KMS-11 (cell line): ENCODE data around the gene CBX8.

Source experiments
- H2AFZ ChIP-seq: fragments of 200-600 bp; sonication (generic); 2 replicates; pipeline ENCODE4 v1.6.1; 2016; ENCODE audit warnings: antibody characterized with exemption, mixed run types, low read depth
- H3K27ac ChIP-seq: fragments of 200-600 bp; sonication (generic); 2 replicates; pipeline ENCODE4 v1.6.1; 2016; ENCODE audit warnings: mild to moderate bottlenecking, mixed run types
- H3K27me3 ChIP-seq: fragments of 200-600 bp; sonication (generic); 2 replicates; pipeline ENCODE4 v1.6.1; 2017; ENCODE audit warnings: mild to moderate bottlenecking, low read depth, mixed run types, moderate library complexity; ENCODE audit not compliant: insufficient read depth
- H3K36me3 ChIP-seq: fragments of 200-600 bp; sonication (generic); 2 replicates; pipeline ENCODE4 v1.6.1; 2017; ENCODE audit warnings: mild to moderate bottlenecking, mixed run types; ENCODE audit not compliant: insufficient read depth
- H3K4me1 ChIP-seq: fragments of 200-600 bp; sonication (generic); 2 replicates; pipeline ENCODE4 v1.6.1; 2016; ENCODE audit warnings: mild to moderate bottlenecking, low read depth, mixed run types; ENCODE audit not compliant: poor library complexity, severe bottlenecking
- H3K4me2 ChIP-seq: fragments of 200-600 bp; sonication (generic); 2 replicates; pipeline ENCODE4 v1.7.0; 2016; ENCODE audit warnings: mild to moderate bottlenecking, mixed run types
- H3K4me3 ChIP-seq: fragments of 200-600 bp; sonication (generic); IDR thresholded peaks from 2 replicates; pipeline ENCODE4 v1.6.1; 2017; ENCODE audit warnings: low read depth, low read length, mixed read lengths; ENCODE audit not compliant: insufficient read depth
- H3K79me2 ChIP-seq: fragments of 200-600 bp; sonication (generic); 2 replicates; pipeline ENCODE4 v1.6.1; 2016; ENCODE audit warnings: low read depth, mixed run types; ENCODE audit not compliant: insufficient read depth
- H3K9ac ChIP-seq: fragments of 200-600 bp; sonication (generic); 2 replicates; pipeline ENCODE4 v1.6.1; 2016; ENCODE audit warnings: mild to moderate bottlenecking, mixed run types
- H4K20me1 ChIP-seq: fragments of 200-600 bp; sonication (generic); 2 replicates; pipeline ENCODE4 v1.6.1; 2016; ENCODE audit warnings: mild to moderate bottlenecking, mixed run types; ENCODE audit not compliant: insufficient read depth
- TF ChIP-seq, protein P1 (sequence below): fragments of 200-600 bp; sonication (generic); conservative IDR thresholded peaks from 2 replicates; pipeline ENCODE4 v1.6.1; 2017; ENCODE audit warnings: low read depth, mild to moderate bottlenecking, antibody characterized with exemption, low read length, moderate library complexity, mixed read lengths

The CBX8 gene

GRCh38 chr17:79840989-79841286 lies 44.1 kb upstream of the CBX8 start:
- Histone ChIP-seq H3K4me1 (peaks cover 40% of the 10 kb centered on the region), H3K9ac (no peak overlapping the region), H3K4me2 (no peak overlapping the region), H2AFZ (no peak overlapping the region), H3K4me3 (no peak overlapping the region), H4K20me1 (no peaks in the 10 kb centered on the region), H3K27ac (no peak overlapping the region), H3K27me3 (peaks cover 56% of the 10 kb centered on the region), H3K79me2 (peaks cover 18% of the 10 kb centered on the region), H3K36me3 (no peaks in the 10 kb centered on the region)
- TF ChIP-seq, protein P1, sequence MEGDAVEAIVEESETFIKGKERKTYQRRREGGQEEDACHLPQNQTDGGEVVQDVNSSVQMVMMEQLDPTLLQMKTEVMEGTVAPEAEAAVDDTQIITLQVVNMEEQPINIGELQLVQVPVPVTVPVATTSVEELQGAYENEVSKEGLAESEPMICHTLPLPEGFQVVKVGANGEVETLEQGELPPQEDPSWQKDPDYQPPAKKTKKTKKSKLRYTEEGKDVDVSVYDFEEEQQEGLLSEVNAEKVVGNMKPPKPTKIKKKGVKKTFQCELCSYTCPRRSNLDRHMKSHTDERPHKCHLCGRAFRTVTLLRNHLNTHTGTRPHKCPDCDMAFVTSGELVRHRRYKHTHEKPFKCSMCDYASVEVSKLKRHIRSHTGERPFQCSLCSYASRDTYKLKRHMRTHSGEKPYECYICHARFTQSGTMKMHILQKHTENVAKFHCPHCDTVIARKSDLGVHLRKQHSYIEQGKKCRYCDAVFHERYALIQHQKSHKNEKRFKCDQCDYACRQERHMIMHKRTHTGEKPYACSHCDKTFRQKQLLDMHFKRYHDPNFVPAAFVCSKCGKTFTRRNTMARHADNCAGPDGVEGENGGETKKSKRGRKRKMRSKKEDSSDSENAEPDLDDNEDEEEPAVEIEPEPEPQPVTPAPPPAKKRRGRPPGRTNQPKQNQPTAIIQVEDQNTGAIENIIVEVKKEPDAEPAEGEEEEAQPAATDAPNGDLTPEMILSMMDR = no peak

- Histone ChIP-seq H2AFZ (peak overlapping the region; percentile 60), H3K9ac (no peak overlapping the region; the same call in 1 of the 2 replicates), H3K4me3 (no peak overlapping the region), H3K36me3 (no peaks in the 10 kb centered on the region), H3K4me2 (peak overlapping the region; percentile 40), H3K27me3 (peaks cover 51% of the 10 kb centered on the region), H3K79me2 (peaks cover 21% of the 10 kb centered on the region), H3K27ac (no peak overlapping the region), H3K4me1 (peaks cover 45% of the 10 kb centered on the region), H4K20me1 (no peaks in the 10 kb centered on the region)
- TF ChIP-seq, protein P1 = no peak
Observed at GRCh38 chr17:79840269-79840988, 43.6 kb upstream of the CBX8 start.

DNA sequence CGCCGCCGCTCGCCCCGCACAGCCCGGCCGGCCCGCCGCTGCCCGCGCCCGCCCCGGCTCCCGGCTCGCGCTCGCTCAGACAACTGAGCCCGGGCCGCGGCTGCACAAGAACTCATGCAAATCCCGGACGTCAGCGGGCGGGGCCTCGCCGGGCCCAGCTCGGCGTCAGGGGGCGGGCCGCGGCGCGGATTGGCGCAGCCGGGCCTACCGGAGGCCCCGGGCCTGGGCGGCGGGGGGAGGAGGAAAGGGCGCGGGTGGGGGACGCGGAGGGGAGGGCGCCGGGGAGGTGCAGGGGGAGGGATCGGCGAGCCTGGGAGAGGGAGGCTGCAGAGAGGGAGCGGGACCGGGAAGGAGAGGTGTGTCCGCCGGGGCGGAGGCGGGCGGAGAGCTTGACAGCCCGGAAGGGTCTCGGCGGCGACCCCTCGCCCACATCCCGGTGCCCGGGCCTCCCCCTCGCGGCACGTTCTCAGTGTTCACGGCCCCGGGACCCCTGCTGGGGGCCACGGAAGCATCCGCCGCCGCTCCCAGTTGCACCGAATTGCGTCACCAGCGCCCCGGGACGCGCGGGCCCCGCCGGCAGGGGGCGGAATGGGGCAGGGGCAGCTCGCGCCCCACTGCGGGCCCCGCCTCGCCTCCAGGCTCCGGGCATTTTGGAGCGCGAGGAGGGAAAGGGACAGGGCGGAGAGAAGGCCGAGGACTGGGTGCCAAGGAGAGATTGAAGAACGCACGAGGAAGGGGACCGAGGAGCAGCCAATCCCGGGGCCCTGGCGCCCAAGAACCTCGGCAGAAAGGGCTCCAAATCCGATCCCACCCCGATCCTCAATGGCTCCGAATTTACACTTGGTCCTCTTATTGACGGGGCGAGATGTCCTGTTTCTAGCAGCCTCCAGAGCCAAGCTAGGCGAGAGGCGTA lies 42.7 kb upstream of the CBX8 start, which contains the start of gene CBX4:
Gene CBX4 (minus strand): TSS at position 85 of the 913 bp plus-strand sequence. CDS start 189 bp downstream, outside the sequence.
- no peaks in the 10 kb centered on the region for H4K20me1 ChIP-seq
- H3K9ac ChIP-seq = peak within 1 kb of the TSS; percentile 76
- peak within 1 kb of the TSS; percentile 60 for H2AFZ ChIP-seq
- no peaks in the 10 kb centered on the region for H3K36me3 ChIP-seq
- H3K79me2 ChIP-seq = peaks cover 29% of the 10 kb centered on the region
- H3K4me1 ChIP-seq = peaks cover 51% of the 10 kb centered on the region
- H3K4me3 ChIP-seq = peak within 1 kb of the TSS; percentile 61
- H3K4me2 ChIP-seq = peak within 1 kb of the TSS; percentile 93
- peak within 1 kb of the TSS; percentile 94 for H3K27ac ChIP-seq
- H3K27me3 ChIP-seq = peaks cover 46% of the 10 kb centered on the region
- TF ChIP-seq, protein P1 = peak; percentile 86

GRCh38 chr17:79838522-79839274 lies 41.8 kb upstream of the CBX8 start:
- Histone ChIP-seq H3K4me2 (peak overlapping the region; percentile 93), H3K27ac (peak overlapping the region; percentile 94), H3K9ac (peak overlapping the region; percentile 76), H3K79me2 (peaks cover 31% of the 10 kb centered on the region), H3K4me1 (peaks cover 49% of the 10 kb centered on the region), H3K4me3 (peak overlapping the region; percentile 61), H2AFZ (no peak overlapping the region), H4K20me1 (no peaks in the 10 kb centered on the region), H3K36me3 (no peaks in the 10 kb centered on the region), H3K27me3 (peaks cover 38% of the 10 kb centered on the region)
- TF ChIP-seq, protein P1 = no peak
